Uterus (tissue), 2 donors: Measurements from ENCODE around the gene STXBP5.

ENCODE experiments used
- CTCF ChIP-seq, 4 experiments: fragments of 200-600 bp in 2 of 4; fragments of 450-650 bp in 2 of 4; sonication (generic) in 2 of 4; IDR thresholded peaks; one replicate each; pipeline ENCODE4 v1.5.1; 2016 to 2019; ENCODE audit warnings: antibody characterized with exemption in 4 of 4, mild to moderate bottlenecking in 2 of 4, moderate library complexity in 1 of 4
- POLR2A ChIP-seq, 2 donors: fragments of 450-650 bp; IDR thresholded peaks; one replicate each; pipeline ENCODE4 v1.6.1; 2016; ENCODE audit warnings: antibody characterized with exemption in 2 of 2, mild to moderate bottlenecking in 1 of 2, moderate library complexity in 1 of 2

DNA sequence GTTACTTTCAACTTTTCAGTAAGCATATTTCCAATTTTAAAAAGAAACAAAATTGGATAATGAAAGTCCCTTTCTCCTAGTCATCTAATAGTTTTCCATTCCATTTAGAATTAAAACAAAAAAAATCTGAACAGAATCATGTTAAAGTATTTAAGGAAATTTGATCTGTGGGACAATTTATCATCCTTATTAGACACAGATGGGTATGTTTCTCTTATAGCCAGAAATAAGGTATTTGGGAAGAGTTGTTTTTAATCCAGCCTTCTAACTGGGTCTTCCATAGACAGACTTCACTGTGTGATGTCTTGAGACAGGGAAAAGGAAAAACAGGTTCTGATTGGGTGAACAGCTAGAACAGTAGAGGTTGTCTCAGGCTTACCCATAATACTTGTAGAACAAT lies 39.5 kb upstream of the STXBP5 start:
- TF ChIP-seq CTCF (IDR thresholded peaks at IDR 0.05), result no peak
- no peak for TF ChIP-seq POLR2A (IDR thresholded peaks at IDR 0.05)
